ENCODE results near the gene DIDO1. TPM values are rescaled to one million over a fixed set of nuclear protein-coding genes. Genes with fewer than 3 reads are reported as not detected.

DIDO1 gene
- total and polyA plus RNA-seq, 9 of the 15 experiments (the other 6 are each of a cell fraction or from before 2014, with no cell fraction given) = 4.4 to 46.8 (median 31.2) TPM

- TF ChIP-seq E2F6 (IDR thresholded peaks at IDR 0.05; ENCODE audit: borderline replicate concordance in 1 of 2, extremely low read depth in 1 of 2, insufficient read depth in 1 of 2, insufficient read length in 1 of 2, low read depth in 1 of 2, low read length in 1 of 2, poor library complexity in 1 of 2, severe bottlenecking in 1 of 2) (peak; percentile 49 to 66), SMAD4 (CRISPR knock-in tag; conservative IDR thresholded peaks at IDR 0.05) (peak; percentile 73; the same call in 1 of the 2 replicates), RCOR1 (IDR thresholded peaks at IDR 0.05; ENCODE audit: borderline replicate concordance in 1 of 2, low read depth in 2 of 2, low read length in 2 of 2) (no peak), HSF4 (CRISPR knock-in tag; IDR thresholded peaks at IDR 0.05; ENCODE audit: borderline replicate concordance) (no peak), ZNF24 (IDR thresholded peaks at IDR 0.05) (peak; percentile 15; the same call in 1 of the 2 replicates), MTA2 (IDR thresholded peaks at IDR 0.05; ENCODE audit: low read depth) (no peak), GATA2 (CRISPR knock-in tag; IDR thresholded peaks at IDR 0.05) (no peak), MLX (CRISPR knock-in tag; conservative IDR thresholded peaks at IDR 0.05) (no peak), ZNF449 (CRISPR knock-in tag; IDR thresholded peaks at IDR 0.05) (no peak), ZBTB33 (CRISPR knock-in tag; IDR thresholded peaks at IDR 0.05) (no peak), ZNF23 (CRISPR knock-in tag; IDR thresholded peaks at IDR 0.05) (no peak), TCFL5 (CRISPR knock-in tag; conservative IDR thresholded peaks at IDR 0.05) (no peak), SRSF3 (IDR thresholded peaks at IDR 0.05; ENCODE audit: insufficient read depth, low read length) (no peak), ERF (CRISPR knock-in tag; IDR thresholded peaks at IDR 0.05) (no peak), KDM2B (CRISPR knock-in tag; IDR thresholded peaks at IDR 0.05) (no peak), YY1 (IDR thresholded peaks at IDR 0.05; ENCODE audit: borderline replicate concordance in 1 of 3, control insufficient read depth in 1 of 3, extremely low read depth in 1 of 3, insufficient read depth in 3 of 3, insufficient read length in 1 of 3, insufficient replicate concordance in 2 of 3, low read depth in 1 of 3, low read length in 2 of 3) (peak in 1 of 3 experiments; percentile 36)
- TF ChIP-seq, protein P1, sequence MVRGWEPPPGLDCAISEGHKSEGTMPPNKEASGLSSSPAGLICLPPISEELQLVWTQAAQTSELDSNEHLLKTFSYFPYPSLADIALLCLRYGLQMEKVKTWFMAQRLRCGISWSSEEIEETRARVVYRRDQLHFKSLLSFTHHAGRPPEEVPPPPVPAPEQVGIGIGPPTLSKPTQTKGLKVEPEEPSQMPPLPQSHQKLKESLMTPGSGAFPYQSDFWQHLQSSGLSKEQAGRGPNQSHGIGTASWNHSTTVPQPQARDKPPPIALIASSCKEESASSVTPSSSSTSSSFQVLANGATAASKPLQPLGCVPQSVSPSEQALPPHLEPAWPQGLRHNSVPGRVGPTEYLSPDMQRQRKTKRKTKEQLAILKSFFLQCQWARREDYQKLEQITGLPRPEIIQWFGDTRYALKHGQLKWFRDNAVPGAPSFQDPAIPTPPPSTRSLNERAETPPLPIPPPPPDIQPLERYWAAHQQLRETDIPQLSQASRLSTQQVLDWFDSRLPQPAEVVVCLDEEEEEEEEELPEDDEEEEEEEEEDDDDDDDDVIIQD (CRISPR knock-in tag; IDR thresholded peaks at IDR 0.05) = no peak
Measured at GRCh38 chr20:62860924-62861691, 65.2 kb downstream of the DIDO1 start (continued).

Data from K562 (cell line).